Stimulated activated CD4-positive, alpha-beta T cell treated with anti-CD3 and anti-CD28 coated beads, Interleukin-2, amount 100 ng/mL, for 48 hours (primary cell): ENCODE data around the gene TLE5.
"Not testable (repeated sequence)": the region's sequence is repeated elsewhere in the genome, so short reads cannot be mapped to it uniquely, and the experiment has no call there.

ENCODE experiments used
- DNase-seq, 2 donors: peaks; one replicate each; pipeline ENCODE4 v3.0.0-alpha.2; 2020

The TLE5 gene

DNA sequence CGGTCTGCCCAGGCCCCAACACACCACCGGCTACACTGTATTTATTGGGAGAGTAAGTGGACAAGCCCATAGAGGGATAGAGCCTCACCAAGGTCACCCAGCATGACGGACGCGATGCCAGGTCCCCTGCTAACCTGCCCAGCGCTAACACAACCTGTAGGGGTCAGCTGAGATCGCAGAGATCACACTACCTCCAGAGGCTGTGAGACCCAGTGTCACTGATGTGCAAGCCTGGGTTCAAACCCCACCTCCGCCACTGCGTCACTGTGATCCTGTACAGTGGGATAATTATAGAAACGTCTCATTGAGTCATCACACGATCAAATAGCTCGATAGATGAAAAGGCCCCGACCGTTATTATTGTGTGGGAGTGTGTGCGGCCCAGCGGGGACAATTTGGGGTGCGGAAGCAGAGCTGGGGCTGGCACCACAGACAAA is 22.6 kb downstream of the TLE5 start:
- DNase-seq = no peak

DNA sequence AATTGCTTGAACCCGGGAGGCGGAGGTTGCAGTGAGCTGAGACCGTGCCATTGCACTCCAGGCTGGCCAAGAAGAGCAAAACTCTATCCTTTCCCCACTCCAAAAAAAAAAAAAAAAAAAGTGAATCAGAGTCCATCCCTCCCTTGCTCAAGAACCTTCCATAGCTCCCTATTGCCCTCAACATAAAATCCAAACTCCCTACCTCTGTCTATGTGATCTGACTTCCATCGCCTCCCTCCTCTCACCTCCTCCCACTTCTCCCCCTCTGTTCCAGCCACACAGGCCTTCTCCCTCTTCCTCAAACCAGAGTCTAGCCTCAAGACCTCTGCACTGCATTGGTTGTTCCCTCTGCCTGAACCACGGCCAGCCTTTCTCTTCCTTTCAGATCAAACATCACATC is 23.2 kb downstream of the TLE5 start:
- no peak for DNase-seq

DNA sequence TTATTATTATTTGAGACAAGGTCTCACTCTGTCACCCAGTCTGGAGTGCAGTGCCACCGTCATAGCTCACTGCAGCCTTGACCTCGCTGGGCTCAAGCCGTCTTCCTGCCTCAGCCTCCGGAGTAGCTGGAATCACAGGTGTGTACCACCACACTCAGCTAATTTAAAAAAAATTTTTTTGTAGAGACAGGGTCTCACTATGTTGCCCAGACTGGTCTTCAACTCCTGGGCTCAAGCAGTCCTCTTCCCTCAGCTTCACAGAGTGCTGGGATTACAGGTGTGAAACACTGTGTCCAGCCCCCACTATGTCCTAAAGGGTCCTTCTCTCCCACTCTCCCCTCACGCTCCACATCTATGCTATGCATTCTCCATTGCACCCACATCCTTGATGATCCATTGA is 24.1 kb downstream of the TLE5 start:
- DNase-seq = no peak

DNA sequence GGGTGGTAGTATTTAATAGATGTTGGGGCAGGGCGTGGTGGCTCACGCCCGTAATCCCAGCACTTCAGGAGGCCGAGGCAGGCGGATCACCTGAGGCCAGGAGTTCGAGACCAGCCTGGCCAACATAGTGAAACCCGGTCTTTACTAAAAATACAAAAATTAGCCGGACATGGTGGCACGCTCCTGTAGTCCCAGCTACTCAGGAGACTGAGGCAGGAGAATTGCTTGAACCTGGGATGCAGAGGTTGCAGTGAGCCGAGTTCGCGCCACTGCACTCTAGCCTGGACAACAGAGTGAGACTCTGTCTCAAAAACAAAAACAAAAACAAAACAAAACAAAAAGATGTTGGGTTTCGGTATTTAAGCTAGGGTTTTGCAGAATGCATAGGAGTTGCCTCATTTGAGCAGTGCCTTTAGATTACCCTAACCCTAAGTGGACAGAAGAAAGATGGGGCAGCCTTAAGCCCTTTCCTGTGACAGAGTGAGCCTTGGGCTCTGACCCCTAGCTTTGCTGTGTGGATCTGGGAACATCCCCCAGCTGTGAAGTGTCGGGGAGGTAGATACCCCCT is 25.2 kb downstream of the TLE5 start:
- not testable (repeated sequence) for DNase-seq

DNA sequence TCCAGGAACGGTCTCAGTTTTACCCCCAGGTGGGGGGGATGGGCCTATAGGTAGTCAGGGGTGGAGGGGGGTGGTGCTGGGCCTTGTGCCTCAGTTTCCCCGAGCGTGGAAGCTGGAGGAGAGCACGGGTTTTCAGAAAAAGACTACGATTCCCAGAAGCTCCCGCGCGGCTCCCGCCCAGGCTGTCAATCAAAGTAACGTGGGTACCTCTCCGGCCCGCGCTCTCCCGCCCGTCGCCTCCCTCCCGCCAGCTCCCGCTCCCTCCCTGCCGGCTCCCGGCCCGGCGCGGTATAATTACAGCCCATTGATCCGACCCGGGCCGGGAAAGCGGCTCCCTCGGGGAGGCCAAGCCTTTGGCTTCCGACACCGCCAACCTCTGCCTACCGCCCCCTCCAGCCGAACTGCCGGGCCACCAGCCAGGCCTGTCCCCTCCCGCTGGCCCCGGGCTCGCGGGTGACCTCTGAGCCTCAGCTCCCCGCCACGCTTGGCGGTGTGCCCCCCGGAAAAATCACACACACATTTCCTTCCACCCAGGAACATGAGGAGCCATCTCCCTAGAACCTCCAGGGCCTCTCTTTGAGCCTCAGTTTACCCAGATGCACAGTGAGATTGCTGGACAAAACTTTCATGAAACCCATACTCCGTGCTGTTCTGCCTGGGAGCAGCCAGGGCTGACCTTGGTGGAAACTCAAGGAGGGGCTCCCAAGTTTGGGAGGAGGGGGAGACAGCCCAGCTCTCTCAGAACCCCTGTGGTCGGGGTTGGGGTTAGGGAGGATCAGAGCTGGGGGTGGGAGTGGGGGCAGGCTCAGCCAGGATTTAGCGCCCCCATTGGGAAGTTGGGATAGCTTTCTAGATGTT is 25.9 kb downstream of the TLE5 start:
- peak; percentile 71 to 77 for DNase-seq

DNA sequence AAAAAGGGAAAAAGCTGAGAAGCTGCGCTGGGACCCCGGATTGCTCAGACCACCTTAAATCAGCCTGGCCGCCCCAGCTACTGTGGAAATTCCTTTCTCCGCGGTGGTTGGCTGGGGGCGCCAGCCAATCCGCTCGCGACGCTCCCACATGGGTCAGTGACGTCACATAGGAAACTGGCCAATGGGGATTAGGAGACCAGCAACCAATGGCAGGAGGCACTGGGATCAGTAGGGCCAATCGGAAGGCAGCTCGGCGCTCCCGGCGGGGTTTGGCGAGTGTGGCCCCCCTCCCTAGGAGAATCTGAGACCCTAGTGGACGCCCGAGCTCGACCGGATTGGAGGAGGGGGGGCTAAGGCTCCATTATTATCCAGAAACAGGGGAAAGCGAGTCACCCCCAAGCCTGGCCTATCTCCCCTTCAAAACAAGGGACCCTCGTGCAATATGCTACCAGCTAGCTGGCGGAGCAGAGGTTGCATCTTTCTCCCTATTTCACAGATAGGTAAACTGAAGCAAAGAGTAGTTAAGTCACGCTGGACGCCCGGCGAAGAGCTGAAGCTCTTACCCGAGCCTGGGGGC is 26.7 kb downstream of the TLE5 start:
- DNase-seq = peak; percentile 88 to 91

DNA sequence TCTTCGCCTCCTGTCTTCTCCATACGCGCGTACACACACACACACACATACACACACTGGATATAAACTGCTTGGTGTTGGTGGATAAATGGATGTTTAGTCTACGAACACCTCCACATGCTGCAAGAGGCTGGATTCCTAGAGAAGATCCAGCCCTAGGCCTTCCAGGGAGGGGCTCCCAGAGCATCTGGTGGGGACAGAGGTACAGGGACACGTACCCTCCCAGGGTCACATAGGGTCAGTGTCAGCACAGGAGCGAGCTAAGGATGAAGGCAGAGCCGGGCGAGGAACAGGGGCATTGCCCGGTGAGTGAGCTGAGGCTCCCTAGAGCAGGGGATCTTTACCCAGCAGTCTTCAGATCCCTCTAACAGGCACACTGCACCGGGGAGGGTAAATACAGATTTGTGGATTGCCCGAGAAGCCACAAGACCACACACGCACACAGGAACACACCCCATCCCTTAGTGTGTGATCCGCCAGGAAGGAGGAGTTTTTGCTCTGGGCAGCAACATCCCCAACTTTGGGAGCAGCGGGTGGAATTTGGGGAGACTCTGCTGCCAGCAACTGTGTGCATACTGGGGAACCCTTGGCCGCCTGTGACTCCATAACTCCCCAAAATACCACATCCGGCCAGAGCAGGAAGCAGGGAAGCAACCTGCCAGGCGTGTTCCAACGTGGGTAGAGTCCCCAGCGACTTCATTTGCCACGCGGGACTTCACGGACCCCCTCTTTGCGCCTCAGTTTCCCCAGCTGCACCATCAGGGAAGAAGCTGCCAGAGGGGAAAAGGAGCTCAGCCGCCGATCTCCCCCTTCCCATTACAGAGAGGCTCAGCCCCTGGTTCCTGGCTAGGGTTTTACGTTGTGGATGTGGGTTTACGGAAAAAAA is 27.4 kb downstream of the TLE5 start:
- DNase-seq = peak; percentile 42 to 54

DNA sequence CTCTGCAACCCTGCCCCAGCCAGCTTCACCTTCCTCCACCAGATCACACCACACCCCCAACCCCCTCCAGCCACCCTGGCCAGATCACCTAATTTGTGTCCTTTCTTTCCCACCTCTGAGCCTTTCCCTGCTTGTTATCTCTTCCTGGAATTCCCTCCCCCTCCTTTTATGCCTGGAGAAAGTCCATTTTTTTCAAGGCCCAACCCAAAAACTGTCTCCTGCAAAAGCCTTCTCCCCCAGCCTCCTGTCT is 28.0 kb downstream of the TLE5 start:
- DNase-seq = no peak

DNA sequence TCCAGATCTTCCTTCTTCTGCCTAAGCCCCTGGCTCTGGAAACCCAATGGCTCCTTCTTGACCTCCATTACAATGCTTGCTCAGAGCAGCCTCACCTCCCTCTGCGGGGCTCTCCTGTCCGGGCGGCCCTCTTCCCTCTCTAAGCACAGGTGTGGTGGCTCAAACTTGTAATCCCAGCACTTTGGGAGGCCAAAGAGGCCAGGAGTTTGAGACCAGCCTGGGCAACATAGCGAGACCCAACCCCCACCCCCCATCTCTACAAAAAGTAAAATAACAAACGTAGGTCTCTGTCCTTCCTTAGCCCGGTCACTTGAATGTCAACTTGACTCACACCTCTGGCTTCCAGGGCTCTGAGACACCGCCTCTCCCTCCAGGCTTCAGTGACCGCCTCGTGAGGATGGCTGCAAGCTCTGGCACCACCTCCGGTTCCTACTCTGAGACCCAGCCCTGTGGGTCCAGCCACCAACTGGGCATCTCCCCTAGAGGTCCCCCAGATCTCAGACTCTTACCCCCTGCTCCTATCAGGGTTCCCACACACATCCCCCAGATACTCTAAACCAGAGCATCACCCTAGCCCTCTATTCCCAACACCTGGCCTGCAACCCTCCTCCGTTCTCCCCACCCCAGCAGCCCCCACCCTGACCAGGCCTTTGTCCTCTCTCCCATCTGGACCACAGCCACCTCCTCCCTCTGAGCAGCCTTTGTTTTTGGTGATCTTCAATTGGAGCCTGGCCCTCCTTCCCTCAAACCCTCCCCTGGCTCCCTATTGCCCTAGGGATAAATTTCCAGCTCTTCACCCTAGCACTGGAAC is 28.5 kb downstream of the TLE5 start:
- no peak for DNase-seq

DNA sequence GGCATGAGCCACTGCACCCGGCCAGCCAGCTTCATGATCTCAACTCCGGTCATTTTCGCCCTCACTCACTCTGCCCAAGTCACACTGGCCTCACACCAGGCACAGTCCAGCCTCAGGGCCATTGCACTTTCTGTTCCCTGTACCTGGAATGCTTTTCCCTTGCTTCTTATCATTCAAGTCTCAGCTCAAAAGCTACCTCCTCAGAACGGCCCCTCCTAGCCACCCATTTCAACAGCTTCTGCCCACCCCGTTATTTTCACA is 30.8 kb downstream of the TLE5 start:
- DNase-seq = no peak

DNA sequence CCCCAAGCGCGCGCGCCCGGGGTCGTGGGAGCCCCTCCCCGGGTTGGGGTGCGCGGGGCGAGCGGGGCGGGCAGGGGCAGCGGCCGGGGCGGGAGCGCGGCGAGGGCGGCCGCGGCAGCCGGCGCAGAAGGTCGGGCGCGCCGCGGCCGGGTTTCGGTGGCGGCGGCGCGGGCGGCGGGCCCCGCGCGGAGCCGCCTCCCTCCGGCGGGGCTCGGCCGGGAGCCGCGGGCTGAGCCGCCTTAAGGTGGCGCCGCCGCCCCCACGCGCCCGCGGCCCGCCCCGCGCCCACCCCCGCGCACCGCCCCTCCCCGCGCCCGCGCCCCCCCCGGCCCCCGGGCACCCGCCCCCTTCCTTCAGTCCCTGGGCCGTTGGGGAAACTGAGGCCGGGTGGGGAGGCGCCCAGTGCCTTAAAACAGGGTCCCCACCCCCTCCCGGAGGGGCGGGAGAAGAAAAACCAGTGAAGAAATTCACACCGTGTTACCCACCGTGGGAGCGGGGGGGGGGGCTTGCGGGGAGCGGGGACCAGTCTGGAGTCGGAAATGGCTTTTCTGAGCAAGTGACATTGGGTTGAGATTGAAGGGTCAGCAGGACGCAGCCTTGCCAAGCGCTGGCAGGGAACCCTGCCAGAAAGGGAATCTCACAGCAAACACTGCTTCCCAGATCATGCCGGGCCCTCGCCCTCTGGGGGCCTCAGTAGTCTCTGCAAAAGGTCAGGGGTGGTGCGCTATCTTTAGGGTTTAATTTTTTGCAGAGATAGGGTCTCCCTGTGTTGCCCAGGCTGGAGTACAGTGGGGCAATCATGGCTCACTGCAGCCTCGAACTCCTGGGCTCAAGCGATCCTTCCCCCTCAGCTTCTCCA is 33.0 kb downstream of the TLE5 start, which contains the start of gene TLE2:
Gene TLE2 (minus strand): TSS at position 216 of the 859 bp plus-strand sequence. CDS start 376 bp downstream, outside the sequence.
- DNase-seq = no peak

DNA sequence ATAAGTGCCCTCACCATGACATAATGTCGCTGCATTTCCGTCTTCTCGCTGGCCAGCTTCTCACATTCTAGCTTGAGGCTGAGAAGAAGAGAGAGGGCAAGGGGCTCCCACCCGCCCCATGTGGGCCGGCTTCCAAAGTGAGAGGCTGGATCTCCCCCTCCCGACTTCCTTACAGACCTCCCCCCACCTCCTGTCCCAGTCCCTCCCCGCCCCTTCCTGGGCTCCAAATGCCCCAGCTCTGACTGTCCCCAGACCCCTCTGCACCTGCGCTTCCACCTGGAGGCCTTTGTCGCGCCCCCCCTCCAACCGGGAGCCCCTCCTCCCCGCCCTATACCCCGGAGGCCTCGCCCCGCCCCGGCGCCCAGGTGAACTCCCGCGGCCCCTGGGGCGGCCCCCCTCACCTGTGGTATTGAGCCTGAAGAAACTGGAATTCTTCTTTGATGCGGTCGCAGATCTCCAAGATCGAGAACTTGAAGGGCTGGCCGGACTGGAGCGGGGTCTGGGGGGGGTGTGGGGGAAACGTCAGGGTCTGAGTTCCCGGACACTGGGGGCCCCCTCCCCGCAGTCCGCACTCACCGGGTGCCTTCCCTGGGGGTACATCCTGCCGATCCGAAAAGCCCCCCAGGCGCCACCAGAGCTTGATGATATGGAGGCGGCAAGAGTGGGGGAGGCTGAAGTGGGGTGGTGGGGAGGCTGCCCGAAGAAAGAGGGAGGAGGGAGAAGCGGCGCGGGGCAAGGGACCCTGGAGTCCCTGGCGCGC is 33.8 kb downstream of the TLE5 start:
- no peak for DNase-seq

DNA sequence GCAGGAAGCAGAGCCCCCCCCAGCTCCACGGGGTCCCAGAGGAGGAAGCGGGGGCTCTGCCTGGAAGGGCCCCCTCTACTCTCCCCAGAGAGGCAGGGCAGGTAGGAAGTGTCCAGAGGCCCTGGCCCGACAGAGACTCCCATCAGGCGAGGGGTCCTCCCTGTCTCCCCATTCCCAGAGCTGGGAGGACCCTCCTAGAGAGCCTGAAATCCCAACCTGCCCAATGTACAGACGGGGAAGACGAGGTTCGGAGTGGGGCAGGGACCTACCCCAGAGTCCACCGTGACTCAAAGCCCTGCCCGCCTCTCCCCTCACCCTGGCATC is 34.4 kb downstream of the TLE5 start:
- no peak for DNase-seq

DNA sequence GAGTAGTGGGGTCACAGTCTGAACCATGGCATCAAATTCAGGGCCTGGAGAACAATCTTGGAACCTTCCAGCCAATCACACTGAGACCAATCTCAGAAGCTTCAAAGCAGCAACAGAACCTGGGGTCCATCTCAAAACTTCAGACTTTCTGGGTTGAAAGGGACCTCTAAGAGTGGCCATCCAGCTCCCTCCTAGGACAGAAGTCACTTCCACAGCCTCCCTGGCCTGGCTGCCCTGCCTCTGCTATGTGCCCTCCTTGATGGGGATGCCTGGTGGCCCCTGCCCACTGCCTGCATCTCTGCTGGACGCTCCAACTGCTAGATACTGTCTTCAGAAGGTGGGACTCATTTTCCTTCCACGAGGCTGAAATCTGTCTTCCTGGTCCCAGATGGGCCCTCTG is 35.0 kb downstream of the TLE5 start:
- no peak for DNase-seq

DNA sequence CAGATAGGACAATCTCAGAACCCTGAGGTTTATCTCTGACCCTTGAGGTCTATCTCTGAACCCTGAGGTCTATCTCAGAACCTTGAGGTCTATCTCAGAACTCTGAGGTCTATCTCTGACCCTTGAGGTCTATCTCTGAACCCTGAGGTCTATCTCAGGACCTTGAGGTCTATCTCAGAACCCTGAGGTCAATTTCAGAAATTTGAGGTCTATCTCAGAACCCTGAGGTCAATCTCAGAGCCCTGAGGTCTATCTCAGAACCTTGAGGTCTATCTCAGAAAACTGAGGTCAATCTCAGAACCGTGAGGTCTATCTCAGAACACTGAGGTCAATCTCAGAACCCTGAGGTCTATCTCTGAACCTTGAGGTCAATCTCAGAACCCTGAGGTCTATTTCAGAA is 35.5 kb downstream of the TLE5 start:
- DNase-seq = no peak

DNA sequence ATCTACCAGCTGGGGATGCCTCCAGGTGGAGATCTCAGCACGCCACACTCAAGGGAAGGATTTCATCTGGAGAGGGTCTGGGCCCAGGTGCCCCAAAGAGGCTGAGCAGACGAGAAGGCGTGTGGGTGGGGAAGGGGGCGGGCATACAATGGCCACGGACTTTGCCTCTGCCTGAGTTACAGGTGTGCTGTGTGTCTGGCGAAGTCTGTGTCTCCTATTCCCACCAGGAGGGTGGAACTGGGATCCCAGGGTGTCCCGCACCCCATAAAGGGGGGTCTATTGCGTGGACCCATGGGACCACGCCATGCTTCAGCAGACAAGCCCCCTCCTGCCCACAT is 36.8 kb downstream of the TLE5 start:
- no peak for DNase-seq

DNA sequence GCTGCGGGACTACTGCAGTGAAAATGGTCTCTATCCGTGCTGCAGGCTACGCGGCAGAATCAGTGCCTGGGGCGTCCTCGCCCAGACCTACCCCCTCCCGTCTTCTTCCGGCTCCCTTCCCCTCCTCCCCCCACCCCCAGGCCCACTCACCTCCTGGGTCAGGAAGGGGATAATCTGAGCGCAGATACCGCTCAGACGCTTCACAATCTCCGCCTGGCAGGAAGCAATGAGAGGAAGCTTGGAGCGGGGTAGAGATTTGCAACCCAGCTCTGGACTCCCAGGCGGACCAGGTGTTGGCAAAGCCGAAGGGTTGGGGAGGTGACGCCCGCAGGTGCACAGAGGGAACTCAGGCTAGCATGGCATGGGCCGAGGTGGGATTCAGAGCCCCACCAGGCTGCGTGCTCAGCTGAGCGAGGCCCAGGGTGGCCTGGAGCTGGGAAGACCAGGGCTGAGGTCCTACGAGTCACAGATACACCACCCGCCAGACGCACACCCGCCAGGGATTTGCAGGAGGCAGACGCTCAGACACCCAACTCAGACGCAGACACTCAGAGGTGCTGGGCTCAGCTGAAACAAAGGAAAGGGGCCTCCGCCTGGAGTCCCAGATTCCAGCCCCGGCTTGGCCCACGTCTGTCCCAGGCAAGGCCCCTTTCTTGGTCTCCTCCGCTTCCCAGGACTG is 37.3 kb downstream of the TLE5 start:
- DNase-seq = no peak

DNA sequence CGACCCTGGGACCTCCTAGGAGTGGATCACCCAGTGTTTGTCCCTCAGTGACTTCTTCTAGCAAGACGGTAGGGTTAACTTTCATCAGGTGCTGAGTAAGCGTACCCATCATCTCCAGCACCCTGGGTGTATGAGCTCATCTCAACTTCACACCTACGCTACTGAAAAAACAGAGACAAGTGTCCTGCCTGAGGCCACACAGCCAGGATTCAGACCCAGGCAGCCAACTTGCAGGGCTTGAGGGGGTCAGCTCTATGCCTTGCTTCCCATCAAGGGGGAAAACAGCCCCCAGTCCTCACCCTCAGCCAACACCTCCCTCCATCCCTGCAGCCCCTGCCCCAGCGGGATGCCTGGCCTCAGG is 37.8 kb downstream of the TLE5 start:
- no peak for DNase-seq

DNA sequence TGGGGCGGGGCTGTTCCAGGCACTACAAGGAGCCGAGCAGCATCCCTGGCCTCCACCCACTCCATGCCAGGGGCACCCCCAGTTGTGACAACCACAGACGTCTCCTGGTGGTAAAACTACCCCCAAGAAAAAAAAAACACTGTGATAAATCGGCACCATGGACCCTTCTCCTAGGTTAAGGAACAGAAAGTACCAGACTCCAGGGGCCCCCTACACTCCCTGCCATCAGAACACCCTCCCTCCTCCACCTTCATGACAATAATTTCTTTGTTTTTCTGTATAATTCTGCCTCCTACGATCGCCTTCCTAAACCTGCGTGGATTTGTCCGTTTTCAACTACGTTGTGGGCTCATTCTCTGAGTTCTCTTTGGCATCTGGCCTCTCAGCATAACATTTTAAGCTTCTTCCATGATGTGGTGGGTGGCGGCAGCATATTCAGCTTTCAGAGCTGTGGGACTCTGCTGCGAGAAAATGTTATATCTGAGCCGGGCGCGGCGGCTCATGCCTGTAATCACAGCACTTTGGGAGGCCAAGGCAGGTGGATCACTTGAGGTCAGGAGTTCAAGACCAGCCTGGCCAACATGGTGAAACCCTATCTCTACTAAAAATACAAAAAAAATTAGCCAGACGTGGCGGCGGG is 41.9 kb downstream of the TLE5 start:
- no peak for DNase-seq

DNA sequence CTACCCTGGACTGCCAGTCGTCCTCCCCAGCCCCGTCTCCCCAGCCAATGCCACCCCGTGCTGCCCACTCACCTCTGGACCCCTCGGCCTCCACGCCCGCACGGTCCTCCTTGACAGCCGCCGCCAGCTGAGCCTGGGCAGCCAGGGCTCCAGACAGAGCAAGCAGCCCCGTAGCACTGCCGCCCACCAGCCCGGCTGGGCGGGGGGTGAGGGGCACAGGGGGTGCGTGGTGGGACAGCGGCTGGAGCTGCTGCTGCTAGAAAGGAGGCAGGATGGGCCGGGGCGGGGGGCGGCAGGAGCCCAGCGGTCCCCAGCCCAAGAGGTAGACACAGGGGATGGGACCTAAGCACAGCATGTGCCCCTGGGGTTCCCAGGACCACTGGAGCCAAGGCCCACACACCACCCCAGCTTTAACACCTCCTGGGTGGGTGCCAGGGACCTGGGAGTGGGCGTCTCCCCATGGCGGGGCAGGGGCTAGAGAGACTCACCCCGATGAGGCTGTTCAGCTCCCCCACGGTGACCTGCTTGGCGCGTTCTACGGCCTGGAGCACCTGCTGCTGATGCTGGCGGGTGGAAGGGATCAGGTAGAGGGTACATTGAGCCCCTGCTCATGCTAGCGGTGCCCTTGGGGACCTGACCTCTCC is 43.0 kb downstream of the TLE5 start:
- DNase-seq = no peak
